Measurements from ENCODE around the gene SIRPA. TPM values are rescaled to one million over a fixed set of nuclear protein-coding genes. Genes with fewer than 3 reads are reported as not detected.

The SIRPA gene
- total and polyA plus RNA-seq, 2 of the 8 experiments (the other 6 are each of a cell fraction or from before 2014, with no cell fraction given), result 3.9 to 4.3 TPM

DNA sequence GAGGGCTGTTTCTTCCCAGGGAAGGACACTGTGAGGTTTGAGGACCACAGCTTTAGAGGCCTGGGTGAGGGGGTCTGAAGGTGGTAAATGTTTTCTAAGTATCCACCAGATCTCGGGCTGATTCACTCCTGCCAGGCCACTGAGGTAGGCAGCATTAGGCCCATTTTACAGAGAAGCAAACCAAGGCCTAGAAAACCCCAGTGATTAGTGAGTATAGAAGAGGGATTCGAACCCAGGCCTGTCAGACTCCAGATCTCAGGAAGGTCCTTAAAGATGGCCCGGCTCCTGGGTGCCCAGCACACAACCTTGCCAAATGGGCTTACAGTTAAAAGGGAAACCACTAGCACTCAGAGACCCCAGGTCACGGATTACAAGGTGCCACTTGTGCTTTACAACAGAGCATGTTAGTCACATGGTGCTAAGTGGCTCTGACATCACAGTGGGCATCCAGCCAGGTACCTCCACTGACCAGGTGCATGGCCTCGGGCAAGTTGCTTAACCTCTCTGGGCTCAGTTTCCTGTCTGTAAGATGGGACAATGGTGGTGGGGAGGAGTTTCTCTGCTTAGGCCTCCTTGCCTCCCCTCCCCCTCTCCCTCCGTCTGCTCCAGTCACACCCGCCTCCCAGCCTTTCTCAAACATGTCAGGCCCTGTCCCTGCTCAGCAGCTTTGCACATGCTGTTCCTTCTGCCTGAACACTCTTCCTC lies 18.8 kb upstream of the SIRPA start:
- Histone ChIP-seq H4K8ac (ENCODE audit: extremely low read depth, insufficient read depth, low read length) (no peak overlapping the region; the same call in 1 of the 2 replicates), H3K56ac (replicated peaks; ENCODE audit: insufficient read length, low read depth, low read length) (no peak overlapping the region), H3K9ac (replicated peaks in 1 of 4; ENCODE audit: extremely low read depth in 1 of 4, low read depth in 3 of 4, low read length in 3 of 4) (no peak overlapping the region), H2BK5ac (ENCODE audit: low read depth, low read length) (no peak overlapping the region), H3K18ac (ENCODE audit: extremely low read depth, low read length) (no peak overlapping the region), H3K4me3 (ENCODE audit: extremely low read depth in 1 of 4, insufficient read depth in 2 of 4, low read depth in 3 of 4, low read length in 4 of 4) (no peak overlapping the region), H3K14ac (ENCODE audit: insufficient read length) (no peak overlapping the region), H3K27me3 (replicated peaks in 1 of 4; ENCODE audit: control insufficient read depth in 3 of 4, extremely low read depth in 1 of 4, insufficient read depth in 3 of 4, low read length in 3 of 4) (no peaks in the 10 kb centered on the region; a peak in 1 of 7 replicates), H2BK20ac (ENCODE audit: low read length) (0 out of 2 replicates have a peak overlapping the region, but pooled peaks have one; percentile 3), H3K4ac (replicated peaks; ENCODE audit: insufficient read length, low read depth, low read length) (no peak overlapping the region), H3K36me3 (ENCODE audit: control insufficient read depth in 2 of 4, insufficient read depth in 4 of 4, low read length in 3 of 4) (no peaks in the 10 kb centered on the region), H3K4me2 (ENCODE audit: insufficient read depth in 1 of 2, low read depth in 2 of 2, low read length in 2 of 2) (no peak overlapping the region), H3K9me3 (ENCODE audit: insufficient read depth in 2 of 2, low read depth in 1 of 2, low read length in 1 of 2) (no peaks in the 10 kb centered on the region), H2BK15ac (ENCODE audit: low read length) (no peak overlapping the region), H2AFZ (ENCODE audit: low read length) (no peak overlapping the region), H4K5ac (ENCODE audit: insufficient read length, low read depth, low read length) (no peak overlapping the region), H3K27ac (ENCODE audit: low read depth, low read length) (no peak overlapping the region), H3K23ac (ENCODE audit: insufficient read length) (no peak overlapping the region), H2BK12ac (ENCODE audit: low read depth, low read length) (no peak overlapping the region), H3K79me2 (ENCODE audit: control insufficient read depth in 1 of 2, insufficient read depth in 2 of 2, low read length in 2 of 2) (no peaks in the 10 kb centered on the region), H3K79me1 (ENCODE audit: low read depth, low read length) (no peaks in the 10 kb centered on the region; the same call in 1 of the 2 replicates), H2AK5ac (ENCODE audit: low read depth, low read length) (no peak overlapping the region), H4K20me1 (replicated peaks in 1 of 2; ENCODE audit: control insufficient read depth in 1 of 2, insufficient read depth in 2 of 2, low read length in 2 of 2) (no peaks in the 10 kb centered on the region), H3K23me2 (ENCODE audit: low read depth, low read length) (peaks cover 2% of the 10 kb centered on the region; the same call in 1 of the 2 replicates), H2BK120ac (replicated peaks; ENCODE audit: low read depth, low read length) (no peak overlapping the region), H4K91ac (replicated peaks; ENCODE audit: insufficient read length, low read length) (no peak overlapping the region), H3K4me1 (replicated peaks in 1 of 4; ENCODE audit: control insufficient read depth in 3 of 4, insufficient read depth in 4 of 4, low read length in 3 of 4) (peaks cover 0 to 10% (median 0%) of the 10 kb centered on the region in 4 experiments; a peak in 4 of 7 replicates)
- DNase-seq (ENCODE audit: low read depth in 1 of 2, low spot score in 2 of 2) (no peak), FAIRE-seq (no peak)
- ChIA-PET POLR2A (ENCODE audit: partially characterized antibody) (no interaction called here), CTCF (ENCODE audit: partially characterized antibody) (no interaction called here)
- WGBS, 2 experiments (ENCODE audit: extremely low coverage in 1 of 2, insufficient coverage in 1 of 2, insufficient read length in 1 of 2, insufficient replicate concordance in 2 of 2, low coverage in 1 of 2, low lambda C conversion rate in 2 of 2, missing lambda C conversion rate in 1 of 2), result 89% methylated on average over 7 of the region's 7 CpGs; no CpG with 5 or more reads in 1 of the 2 experiments
- TF ChIP-seq MAFK (IDR thresholded peaks at IDR 0.05; ENCODE audit: low read depth, low read length) (no peak), EZH2 (IDR thresholded peaks at IDR 0.05; ENCODE audit: low read depth, low read length, severe bottlenecking) (no peak), TAF7 (optimal IDR thresholded peaks at IDR 0.05; ENCODE audit: borderline replicate concordance, low read depth, low read length) (no peak), BRCA1 (IDR thresholded peaks at IDR 0.05; ENCODE audit: low read depth, low read length) (no peak), FOSL1 (IDR thresholded peaks at IDR 0.05; ENCODE audit: insufficient read depth, low read depth, low read length) (no peak), PHF8 (conservative IDR thresholded peaks at IDR 0.05; ENCODE audit: low read depth, low read length) (no peak), SUZ12 (IDR thresholded peaks at IDR 0.05; ENCODE audit: low read length) (no peak), HDAC6 (IDR thresholded peaks at IDR 0.05; ENCODE audit: low read depth, low read length) (no peak), YY1 (IDR thresholded peaks at IDR 0.05; ENCODE audit: low read depth, low read length) (no peak), POLR2A (IDR thresholded peaks at IDR 0.05; ENCODE audit: control extremely low read depth in 1 of 2, low read depth in 2 of 2, low read length in 2 of 2) (no peak), EP300 (IDR thresholded peaks at IDR 0.05; ENCODE audit: borderline replicate concordance in 1 of 2, low read depth in 2 of 2, low read length in 2 of 2) (no peak)
- TF ChIP-seq, protein P1, sequence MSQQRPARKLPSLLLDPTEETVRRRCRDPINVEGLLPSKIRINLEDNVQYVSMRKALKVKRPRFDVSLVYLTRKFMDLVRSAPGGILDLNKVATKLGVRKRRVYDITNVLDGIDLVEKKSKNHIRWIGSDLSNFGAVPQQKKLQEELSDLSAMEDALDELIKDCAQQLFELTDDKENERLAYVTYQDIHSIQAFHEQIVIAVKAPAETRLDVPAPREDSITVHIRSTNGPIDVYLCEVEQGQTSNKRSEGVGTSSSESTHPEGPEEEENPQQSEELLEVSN (IDR thresholded peaks at IDR 0.05), result no peak
